NCI-H460 (cell line): Measurements from ENCODE around the gene NINJ2. TPM values are rescaled to one million over a fixed set of nuclear protein-coding genes. Genes with fewer than 3 reads are reported as not detected.
A peak's percentile ranks its signal among the peaks of the same experiment; 100 is the strongest.
"Not testable (repeated sequence)": the region's sequence is repeated elsewhere in the genome, so short reads cannot be mapped to it uniquely, and the experiment has no call there.

Experiments
- DNase-seq: peaks from one replicate; pipeline ENCODE4 v3.0.0-alpha.2; 2016; ENCODE audit warnings: low read depth; ENCODE audit errors: extremely low read depth
- total RNA-seq: library from RNA; depleted of rRNA; stranded (reverse); fragments of >200 nt; shearing (Covaris generic); gene quantifications from 2 replicates; pipeline ENCODE4 v1.2.3, GENCODE V29; 2014

Gene NINJ2
- total RNA-seq, 1 experiment from 2014 or later = 0.45 TPM

- no peak for DNase-seq
These were observed 75.3 kb downstream of the NINJ2 start for GRCh38 chr12:588024-588322.

GRCh38 chr12:587132-588023 is 75.9 kb downstream of the NINJ2 start:
- DNase-seq = no peak

GRCh38 chr12:586318-587071 is 76.8 kb downstream of the NINJ2 start:
- DNase-seq = no peak

GRCh38 chr12:585062-586061 is 77.9 kb downstream of the NINJ2 start:
- DNase-seq = no peak

- no peak for DNase-seq
These were observed 79.9 kb downstream of the NINJ2 start for GRCh38 chr12:583251-583869.

GRCh38 chr12:581746-582145 is 81.5 kb downstream of the NINJ2 start:
- no peak for DNase-seq

GRCh38 chr12:581321-581720 is 81.9 kb downstream of the NINJ2 start:
- DNase-seq = no peak

GRCh38 chr12:580813-581212 is 82.4 kb downstream of the NINJ2 start:
- no peak for DNase-seq

DNA sequence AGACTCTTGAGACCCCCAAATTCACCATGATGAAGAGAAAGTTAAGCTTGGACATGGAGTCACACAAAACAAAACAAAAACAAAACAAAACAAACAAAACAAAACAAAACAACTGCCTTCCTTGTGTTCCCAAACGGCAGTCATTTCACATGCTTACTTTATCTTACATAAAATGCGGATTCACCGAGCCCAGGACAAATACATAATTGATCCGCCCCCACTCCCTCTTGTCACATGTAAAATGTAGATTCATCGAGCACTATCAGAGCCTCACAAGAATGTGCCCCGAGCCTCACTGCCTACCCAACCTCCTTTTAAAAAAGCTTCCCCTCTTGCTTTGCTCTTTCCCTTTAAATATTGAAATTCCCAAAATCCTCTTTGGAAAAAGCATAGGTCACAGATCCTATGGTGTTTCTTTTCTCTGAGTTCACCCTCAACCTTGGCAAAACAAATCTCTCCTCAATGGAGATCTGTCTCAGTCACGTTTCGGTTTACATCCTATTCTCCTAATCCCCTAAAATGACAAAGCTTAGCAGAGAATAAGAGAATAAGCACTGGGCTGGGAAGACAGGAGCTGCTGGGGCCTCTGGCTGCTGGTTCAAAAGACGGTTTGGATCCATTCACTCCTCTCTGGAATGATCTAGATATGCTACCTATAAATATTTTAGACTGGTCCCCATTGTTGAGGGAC is 83.7 kb downstream of the NINJ2 start:
- no peak for DNase-seq

- DNase-seq = peak; percentile 40
These were observed 84.4 kb downstream of the NINJ2 start for GRCh38 chr12:578748-579419.

DNA sequence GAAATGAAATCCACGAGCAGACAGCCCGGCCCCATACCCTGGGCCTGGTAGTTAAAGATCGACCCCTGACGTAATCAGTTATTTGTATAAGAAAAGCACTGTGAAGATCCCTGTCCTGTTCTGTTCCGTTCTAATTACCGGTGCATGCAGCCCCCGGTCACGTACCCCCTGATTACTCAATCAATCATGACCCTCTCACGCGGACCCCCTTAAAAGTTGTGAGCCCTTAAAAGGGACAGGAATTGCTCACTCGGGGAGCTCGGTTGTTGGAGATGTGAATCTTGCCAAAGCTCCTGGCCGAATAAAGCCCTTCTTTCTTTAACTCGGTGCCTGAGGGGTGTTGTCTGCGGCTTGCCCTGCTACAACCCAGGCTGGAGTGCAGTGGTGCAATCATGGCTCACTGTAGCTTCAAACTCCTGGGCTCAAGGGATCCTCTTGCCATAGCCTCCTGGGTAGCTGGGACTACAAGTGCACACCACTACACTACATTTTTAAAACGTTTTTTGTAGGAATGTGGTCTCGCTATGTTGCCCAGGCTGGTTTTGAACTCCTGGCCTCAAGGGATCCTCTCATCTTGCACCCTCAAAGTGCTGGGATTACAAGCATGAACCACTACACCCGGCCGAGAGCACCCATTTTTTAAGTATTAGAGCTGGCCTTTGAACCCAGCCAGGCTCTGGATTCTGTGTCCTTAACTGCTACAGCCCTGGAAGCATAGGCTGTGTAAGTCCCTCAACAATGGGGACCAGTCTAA is 85.1 kb downstream of the NINJ2 start:
- DNase-seq = not testable (repeated sequence)

DNA sequence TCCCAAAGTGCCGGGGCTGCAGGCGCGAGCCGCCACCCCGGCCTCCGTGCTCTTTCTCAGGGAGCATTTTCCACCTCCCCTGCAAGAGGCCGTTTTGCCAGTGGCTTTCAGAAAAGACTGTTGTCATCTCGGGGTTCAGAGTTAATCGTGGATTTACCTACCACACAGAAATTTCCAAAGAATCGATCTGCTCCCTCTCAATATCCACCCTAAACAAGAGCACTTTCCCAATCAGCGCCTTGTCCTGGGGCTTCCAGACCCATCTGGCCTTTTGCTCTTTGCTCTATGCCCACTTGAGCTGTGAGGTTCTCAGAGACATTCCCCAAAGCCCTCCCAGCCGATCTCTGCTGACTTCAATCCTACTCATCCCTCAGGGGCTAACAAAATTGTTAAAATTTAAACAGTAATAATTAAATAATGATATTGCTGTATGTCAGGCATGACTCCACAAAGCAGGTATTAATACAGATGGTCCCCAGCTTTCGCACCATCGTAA is 86.6 kb downstream of the NINJ2 start:
- DNase-seq = no peak

DNA sequence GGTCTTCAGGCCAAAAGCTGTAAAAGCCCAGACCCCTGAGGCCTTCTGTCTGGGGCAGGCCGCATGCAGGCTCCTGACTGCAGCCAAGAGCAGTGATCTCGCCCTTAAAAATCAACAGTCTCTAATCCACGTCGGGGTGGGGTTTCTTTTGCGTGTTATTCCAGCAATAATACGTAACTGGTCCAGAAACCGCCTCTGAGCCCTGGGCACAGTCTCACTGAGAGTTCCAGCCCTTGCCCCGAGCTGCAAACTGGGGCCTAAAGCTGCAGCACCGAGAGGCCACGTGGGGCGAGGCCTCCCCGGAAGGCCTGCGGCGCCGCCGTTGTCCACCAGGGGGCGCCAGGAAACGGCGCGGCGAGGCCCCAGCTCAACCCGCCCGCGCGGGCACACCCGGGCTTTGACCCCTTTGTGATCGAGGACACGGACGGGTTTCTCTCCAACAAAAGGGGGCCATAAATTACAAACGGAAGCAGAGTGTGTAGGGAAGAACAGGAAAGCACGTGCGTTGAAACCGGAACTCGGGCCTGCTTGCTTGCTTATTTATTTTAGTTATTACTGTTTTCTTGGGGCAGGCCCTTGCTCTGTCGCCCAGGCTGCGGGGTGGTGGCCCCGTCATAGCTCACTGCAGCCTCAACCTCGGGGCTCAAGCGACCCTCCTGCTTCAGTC is 87.2 kb downstream of the NINJ2 start:
- DNase-seq = peak; percentile 38

DNA sequence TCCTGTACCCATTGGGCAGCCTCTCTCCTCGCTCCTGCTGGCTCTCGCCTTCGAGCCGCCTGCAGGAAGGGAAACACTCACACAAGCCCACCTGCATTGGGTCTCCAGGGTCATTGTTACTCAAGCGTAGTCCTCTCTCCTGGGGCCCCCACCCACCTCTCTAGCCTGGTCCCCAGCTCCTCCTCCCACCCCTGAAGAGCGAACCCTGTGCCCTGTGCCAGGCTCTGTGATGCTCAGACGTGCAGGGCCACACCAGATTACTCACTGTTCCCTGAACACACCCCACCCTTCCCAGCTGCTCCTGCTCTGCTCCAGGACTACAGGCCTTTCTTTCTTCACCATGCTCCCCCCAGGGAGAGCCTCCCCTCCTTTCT is 88.1 kb downstream of the NINJ2 start:
- DNase-seq = no peak

DNA sequence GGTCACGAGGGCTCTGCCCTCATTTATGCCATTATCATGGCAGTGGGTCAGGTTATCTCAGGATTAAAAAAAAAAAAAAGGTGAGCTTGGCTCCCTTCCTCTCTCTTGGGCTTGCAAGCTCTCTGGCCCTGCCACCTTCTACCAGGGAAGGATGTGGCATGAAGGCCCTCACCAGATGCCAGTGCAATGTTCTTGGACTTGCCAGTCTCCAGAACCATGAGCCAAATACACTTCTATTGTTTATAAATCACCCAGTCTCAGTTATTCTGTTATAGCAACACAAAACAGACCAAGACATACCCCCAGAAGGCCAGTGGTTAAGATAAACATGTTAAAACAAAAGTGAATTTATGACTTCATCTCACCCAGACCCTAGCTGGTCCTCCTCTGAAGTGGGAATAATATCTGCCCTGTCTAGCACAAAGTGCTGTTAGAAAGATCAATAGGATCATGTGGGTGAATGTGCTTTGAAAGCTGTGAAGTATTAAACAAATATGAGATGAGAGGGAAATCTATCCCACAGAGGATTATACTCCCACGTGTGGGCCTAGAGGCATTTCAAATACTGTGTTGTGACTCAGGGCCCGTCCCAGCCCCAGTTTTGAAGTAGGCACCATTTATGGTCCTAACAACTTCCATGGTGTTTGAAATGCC is 88.6 kb downstream of the NINJ2 start:
- no peak for DNase-seq

- no peak for DNase-seq
These were observed 90.0 kb downstream of the NINJ2 start for GRCh38 chr12:573232-573631.

DNA sequence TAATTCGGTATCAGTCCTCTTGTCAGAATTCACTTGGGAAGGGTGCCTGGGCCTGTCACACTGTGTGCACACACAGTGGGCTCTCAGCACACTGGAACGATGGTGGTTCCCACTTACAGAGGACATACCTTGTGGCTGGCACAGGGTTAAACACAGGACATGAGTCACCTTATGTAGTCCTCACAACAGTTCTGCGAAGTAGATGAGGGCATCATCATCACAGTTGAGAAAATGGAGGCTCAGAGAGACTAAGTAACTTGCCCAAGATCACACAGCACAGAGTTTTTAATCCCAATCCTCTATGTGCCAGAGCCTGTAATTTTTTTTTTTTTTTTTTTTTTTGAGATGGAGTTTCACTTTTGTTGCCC is 90.7 kb downstream of the NINJ2 start:
- no peak for DNase-seq
